ENCODE data around the gene GPR135. TPM values are rescaled to one million over a fixed set of nuclear protein-coding genes. Genes with fewer than 3 reads are reported as not detected.

Gene GPR135
- total RNA-seq (2022) (0.52 and 0.77 TPM in 2 replicates), Bru-seq, nascent RNA (percentile 43 among the genes with signal in this experiment), BruChase-seq, experiment 1, labeled RNA remaining after a 2-hour chase (percentile 59 among the genes with signal in this experiment), BruChase-seq, experiment 2, labeled RNA remaining after a 6-hour chase (percentile 57 among the genes with signal in this experiment)
- long read RNA-seq, full-length matches to known transcripts, result 1 of 1 reads
- long read RNA-seq, partial matches to known transcripts, result 0 of 1 reads
- long read RNA-seq, other reads (novel, unspliced or antisense), result 0 of 1 reads

- Mint-ChIP-seq H3K4me1 (ENCODE audit: low read depth, unreplicated experiment) (no peaks in the 10 kb centered on the region), H3K27ac (ENCODE audit: unreplicated experiment) (no peak within 1 kb of the TSS), H3K27me3 (ENCODE audit: insufficient read depth, unreplicated experiment) (peaks cover 4% of the 10 kb centered on the region), H3K36me3 (ENCODE audit: insufficient read depth, unreplicated experiment) (no peaks in the 10 kb centered on the region), H3K4me3 (ENCODE audit: unreplicated experiment) (peak within 1 kb of the TSS; percentile 78), H3K9me3 (ENCODE audit: unreplicated experiment) (no peaks in the 10 kb centered on the region)
- BruUV-seq (replicated peaks), result no TSS peak
- CTCF ChIA-PET, result interaction anchor here (0.9 to 1.0 kb wide), 2 partner anchors 19 to 136 kb away, joined by 4 read pairs; partner anchors contain the start of genes JKAMP and L3HYPDH
- no peak for TF ChIP-seq CTCF (IDR thresholded peaks at IDR 0.05; ENCODE audit: insufficient read depth in 1 of 2, low read depth in 1 of 2, low read length in 1 of 2, severe bottlenecking in 1 of 2, unreplicated experiment in 1 of 2)
- H3K9me3 ChIP-seq, result no peaks in the 10 kb centered on the region
- intact Hi-C loops (cut with micrococcal nuclease; ENCODE audit: unreplicated experiment), result no loop called here
- H3K4me1 ChIP-seq, result 0 out of 2 replicates have a peak, but pooled peaks cover 7% of the 10 kb centered on the region
- POLR2A ChIA-PET, result no interaction called here
- H3K4me3 ChIP-seq (ENCODE audit: low read depth, low read length), result peak within 1 kb of the TSS; percentile 66
- H3K36me3 ChIP-seq (ENCODE audit: control insufficient read depth, insufficient read depth, low read length), result no peaks in the 10 kb centered on the region
- H3K27me3 ChIP-seq (replicated peaks; ENCODE audit: control insufficient read depth, insufficient read depth, low read length), result no peaks in the 10 kb centered on the region
- no peak for DNase-seq
Measured at GRCh38 chr14:59465316-59466135, at the start of gene GPR135. Gene GPR135, minus strand, starts transcription at chr14:59465380. Its CDS starts 154 bp downstream, at chr14:59465226.

DNA sequence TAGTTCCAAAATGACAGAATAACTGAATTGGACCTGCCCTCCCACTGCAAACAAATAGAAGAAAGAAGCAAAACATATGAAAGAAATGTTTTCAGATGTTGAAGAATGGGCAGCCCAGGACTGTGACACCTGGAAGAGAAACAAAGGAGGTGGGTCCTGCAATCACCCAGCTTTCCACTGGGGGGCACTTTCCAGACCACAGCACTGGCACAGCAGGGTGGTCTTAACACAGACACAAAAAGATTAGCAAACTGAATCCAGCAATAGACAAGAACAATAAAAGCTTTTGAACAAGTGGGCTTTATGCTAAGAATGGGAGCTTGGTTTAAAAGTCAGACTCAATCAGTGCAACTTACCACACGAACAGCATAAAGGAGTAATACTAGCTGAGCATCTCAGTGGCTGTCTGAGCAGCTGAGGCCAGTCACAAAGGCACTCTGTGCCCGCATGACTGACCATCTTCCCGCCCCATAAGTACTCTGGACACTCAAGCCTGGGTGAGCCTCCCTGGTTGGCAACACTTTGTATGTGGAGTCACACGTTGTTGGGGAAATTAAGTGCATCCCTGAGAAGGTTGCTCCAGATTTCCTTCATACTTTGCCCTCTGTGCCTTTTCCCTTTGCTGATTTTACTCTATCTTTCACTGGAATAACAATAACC, 46.9 kb upstream of the GPR135 start:
- Histone ChIP-seq H3K4me1 (no peaks in the 10 kb centered on the region; the same call in 1 of the 2 replicates), H3K9me3 (no peaks in the 10 kb centered on the region), H3K27me3 (replicated peaks; ENCODE audit: control insufficient read depth, insufficient read depth, low read length) (no peaks in the 10 kb centered on the region), H3K4me3 (ENCODE audit: low read depth, low read length) (no peak overlapping the region), H3K36me3 (ENCODE audit: control insufficient read depth, insufficient read depth, low read length) (no peaks in the 10 kb centered on the region)
- Mint-ChIP-seq H3K36me3 (ENCODE audit: insufficient read depth, unreplicated experiment) (no peaks in the 10 kb centered on the region), H3K9me3 (ENCODE audit: unreplicated experiment) (no peaks in the 10 kb centered on the region), H3K4me1 (ENCODE audit: low read depth, unreplicated experiment) (peaks cover 12% of the 10 kb centered on the region), H3K27ac (ENCODE audit: unreplicated experiment) (no peak overlapping the region), H3K4me3 (ENCODE audit: unreplicated experiment) (no peak overlapping the region), H3K27me3 (ENCODE audit: insufficient read depth, unreplicated experiment) (peaks cover 3% of the 10 kb centered on the region)
- no TSS peak for BruUV-seq (replicated peaks)
- peak in 1 of 2 experiments; percentile 12 for DNase-seq
- peak; percentile 34 to 39 for TF ChIP-seq CTCF (IDR thresholded peaks at IDR 0.05; ENCODE audit: insufficient read depth in 1 of 2, low read depth in 1 of 2, low read length in 1 of 2, severe bottlenecking in 1 of 2, unreplicated experiment in 1 of 2)
- ChIA-PET CTCF (interaction anchor here (1.2 to 1.7 kb wide), 2 partner anchors 58 to 64 kb away, joined by 5 to 9 read pairs; partner anchors contain the start of gene CCDC175), POLR2A (no interaction called here)
- intact Hi-C loops (cut with micrococcal nuclease; ENCODE audit: unreplicated experiment), result loop anchor here (1.0 kb wide), 1 partner anchor 64 kb away; the partner anchor contains the start of gene CCDC175

GRCh38 chr14:59510966-59511365, 45.8 kb upstream of the GPR135 start:
- ChIA-PET POLR2A (no interaction called here), CTCF (interaction anchor here (0.5 to 1.7 kb wide), 3 partner anchors 59 to 1962 kb away, joined by 3 to 9 read pairs (median 3); no protein-coding TSS in a partner anchor)
- Histone ChIP-seq H3K4me1 (no peaks in the 10 kb centered on the region; the same call in 1 of the 2 replicates), H3K27me3 (replicated peaks; ENCODE audit: control insufficient read depth, insufficient read depth, low read length) (no peaks in the 10 kb centered on the region), H3K4me3 (ENCODE audit: low read depth, low read length) (no peak overlapping the region), H3K9me3 (no peaks in the 10 kb centered on the region), H3K36me3 (ENCODE audit: control insufficient read depth, insufficient read depth, low read length) (no peaks in the 10 kb centered on the region)
- DNase-seq, result no peak
- intact Hi-C loops (cut with micrococcal nuclease; ENCODE audit: unreplicated experiment), result no loop called here
- peaks cover under 1% of the 10 kb centered on the region for H3K27me3 Mint-ChIP-seq (ENCODE audit: insufficient read depth, unreplicated experiment)
- no peaks in the 10 kb centered on the region for H3K9me3 Mint-ChIP-seq (ENCODE audit: unreplicated experiment)
- BruUV-seq (replicated peaks), result no TSS peak
- H3K27ac Mint-ChIP-seq (ENCODE audit: unreplicated experiment), result no peak overlapping the region
- no peaks in the 10 kb centered on the region for H3K36me3 Mint-ChIP-seq (ENCODE audit: insufficient read depth, unreplicated experiment)
- H3K4me3 Mint-ChIP-seq (ENCODE audit: unreplicated experiment), result no peak overlapping the region
- H3K4me1 Mint-ChIP-seq (ENCODE audit: low read depth, unreplicated experiment), result peaks cover 12% of the 10 kb centered on the region
- no peak for TF ChIP-seq CTCF (IDR thresholded peaks at IDR 0.05; ENCODE audit: insufficient read depth in 1 of 2, low read depth in 1 of 2, low read length in 1 of 2, severe bottlenecking in 1 of 2, unreplicated experiment in 1 of 2)
